Prostate gland (tissue), 2 donors: ENCODE results near the gene SH2D1B. TPM values are rescaled to one million over a fixed set of nuclear protein-coding genes. Genes with fewer than 3 reads are reported as not detected.
"Not testable (repeated sequence)": the region's sequence is repeated elsewhere in the genome, so short reads cannot be mapped to it uniquely, and the experiment has no call there.

Experiments
- DNase-seq: peaks from one replicate; pipeline ENCODE4 v3.0.0-alpha.2; 2019; ENCODE audit warnings: low spot score
- H3K27ac ChIP-seq, 2 donors: fragments of 200-600 bp; sonication (generic); 2 replicates each; pipeline ENCODE4 v1.5.1; 2017 to 2019
- H3K27me3 ChIP-seq: fragments of 200-600 bp; sonication (generic); replicated peaks from 2 replicates; pipeline ENCODE4 v1.5.1; 2019; ENCODE audit not compliant: insufficient read depth
- H3K36me3 ChIP-seq, 2 donors: fragments of 200-600 bp; sonication (generic); 1 replicate in 1 of 2; 2 replicates in 1 of 2; pipeline versions ENCODE4 v1.5.1 to v1.8.1; 2017 to 2019
- H3K4me1 ChIP-seq: fragments of 200-600 bp; sonication (generic); replicated peaks from 2 replicates; pipeline ENCODE4 v1.5.1; 2019
- H3K4me3 ChIP-seq, 2 donors: fragments of 200-600 bp; sonication (generic); 2 replicates each; pipeline ENCODE4 v1.5.1; 2017 to 2019
- H3K9me3 ChIP-seq: fragments of 200-600 bp; sonication (generic); 2 replicates; pipeline ENCODE4 v1.5.1; 2017
- CTCF ChIP-seq, 4 experiments: fragments of 200-600 bp in 2 of 4; fragments of 450-650 bp in 2 of 4; sonication (generic) in 2 of 4; IDR thresholded peaks; 1 replicate in 3 of 4; 2 replicates in 1 of 4; pipeline ENCODE4 v1.5.1; 2016 to 2019; ENCODE audit warnings: antibody characterized with exemption in 4 of 4, mild to moderate bottlenecking in 2 of 4, moderate library complexity in 2 of 4
- POLR2A ChIP-seq: fragments of 450-650 bp; IDR thresholded peaks from one replicate; pipeline ENCODE4 v1.6.1; 2016; ENCODE audit warnings: antibody characterized with exemption, mild to moderate bottlenecking
- POLR2AphosphoS5 ChIP-seq: sonication (generic); formaldehyde crosslinking; IDR thresholded peaks from one replicate; pipeline ENCODE4 v1.6.1; 2017; ENCODE audit warnings: antibody characterized with exemption
- WGBS: methylation state at CpG from one replicate; pipeline ENCODE4 v1.1.5; 2018; 5-methylcytosine and 5-hydroxymethylcytosine counted together
- intact Hi-C: fragments of 100-400 bp; cut with DNase I; formaldehyde crosslinking; loops from one replicate; pipeline ENCODE4 v1.14.2; 2022
- total RNA-seq, 2 donors: library from RNA; depleted of rRNA; stranded (reverse); fragments of >200 nt; gene quantifications; one replicate each; pipeline ENCODE4 v1.1.0, GENCODE V29; 2016

Gene SH2D1B
- total RNA-seq, 2 donors from 2014 or later = not detected

- Histone ChIP-seq H3K4me3 (no peak overlapping the region), H3K36me3 (no peaks in the 10 kb centered on the region), H3K4me1 (no peaks in the 10 kb centered on the region), H3K27me3 (no peaks in the 10 kb centered on the region), H3K27ac (no peak overlapping the region), H3K9me3 (no peaks in the 10 kb centered on the region)
- no peak for TF ChIP-seq POLR2AphosphoS5
- no peak for TF ChIP-seq CTCF (IDR thresholded peaks at IDR 0.05)
- no peak for TF ChIP-seq POLR2A
- 91% methylated on average over 3 of the region's 3 CpGs for WGBS
- DNase-seq = no peak
- intact Hi-C loops = no loop called here
These were observed 8.2 kb upstream of the SH2D1B start for GRCh38 chr1:162420120-162420519.

GRCh38 chr1:162419450-162419931, 7.6 kb upstream of the SH2D1B start:
- H3K27ac ChIP-seq, DNase-seq, H3K27me3 ChIP-seq, H3K4me1 ChIP-seq, H3K36me3 ChIP-seq, intact Hi-C loops, H3K4me3 ChIP-seq, H3K9me3 ChIP-seq: not testable (repeated sequence)
- WGBS = 34% methylated on average over 9 of the region's 9 CpGs

GRCh38 chr1:162418584-162418983, 6.6 kb upstream of the SH2D1B start:
- H3K27ac ChIP-seq, H3K36me3 ChIP-seq, H3K4me1 ChIP-seq, H3K9me3 ChIP-seq, H3K27me3 ChIP-seq, H3K4me3 ChIP-seq, DNase-seq, intact Hi-C loops: not testable (repeated sequence)
- WGBS = 76% methylated on average over 7 of the region's 7 CpGs

GRCh38 chr1:162417650-162418049, 5.7 kb upstream of the SH2D1B start:
- WGBS = 95% methylated on average over 7 of the region's 7 CpGs
- no peaks in the 10 kb centered on the region for H3K9me3 ChIP-seq
- H3K4me3 ChIP-seq = no peak overlapping the region
- no peaks in the 10 kb centered on the region for H3K27me3 ChIP-seq
- no peak for DNase-seq
- intact Hi-C loops = no loop called here
- H3K36me3 ChIP-seq = no peaks in the 10 kb centered on the region
- H3K27ac ChIP-seq = no peak overlapping the region
- H3K4me1 ChIP-seq = no peaks in the 10 kb centered on the region
- TF ChIP-seq POLR2AphosphoS5 = no peak
- TF ChIP-seq CTCF (IDR thresholded peaks at IDR 0.05) = no peak
- TF ChIP-seq POLR2A = no peak

GRCh38 chr1:162416909-162417308, 5.0 kb upstream of the SH2D1B start:
- TF ChIP-seq CTCF (IDR thresholded peaks at IDR 0.05) = no peak
- TF ChIP-seq POLR2AphosphoS5 = no peak
- no peak for TF ChIP-seq POLR2A
- WGBS = 95% methylated on average over 2 of the region's 2 CpGs
- intact Hi-C loops = no loop called here
- Histone ChIP-seq H3K9me3 (no peaks in the 10 kb centered on the region), H3K4me1 (no peaks in the 10 kb centered on the region), H3K36me3 (no peaks in the 10 kb centered on the region), H3K4me3 (no peak overlapping the region), H3K27ac (no peak overlapping the region), H3K27me3 (no peaks in the 10 kb centered on the region)
- no peak for DNase-seq

GRCh38 chr1:162416215-162416614, 4.3 kb upstream of the SH2D1B start:
- intact Hi-C loops = no loop called here
- Histone ChIP-seq H3K9me3 (no peaks in the 10 kb centered on the region), H3K27ac (no peak overlapping the region), H3K4me3 (no peak overlapping the region), H3K4me1 (no peaks in the 10 kb centered on the region), H3K36me3 (no peaks in the 10 kb centered on the region), H3K27me3 (no peaks in the 10 kb centered on the region)
- no peak for TF ChIP-seq POLR2AphosphoS5
- TF ChIP-seq CTCF (IDR thresholded peaks at IDR 0.05) = no peak
- TF ChIP-seq POLR2A = no peak
- DNase-seq = no peak
